ENCODE measurements around the gene SORBS1.

The SORBS1 gene

GRCh38 chr10:95464280-95464679 is 96.9 kb downstream of the SORBS1 start:
- DNase-seq (ENCODE audit: low read depth in 4 of 4, low spot score in 1 of 4): no peak

- DNase-seq (ENCODE audit: low read depth in 4 of 4, low spot score in 1 of 4): no peak
These were observed 98.2 kb downstream of the SORBS1 start for GRCh38 chr10:95462740-95463667.

GRCh38 chr10:95461611-95462010 is 99.6 kb downstream of the SORBS1 start:
- no peak for DNase-seq (ENCODE audit: low read depth in 4 of 4, low spot score in 1 of 4)

- no peak for DNase-seq (ENCODE audit: low read depth in 4 of 4, low spot score in 1 of 4)
These were observed 101.6 kb downstream of the SORBS1 start for GRCh38 chr10:95459446-95460045.

GRCh38 chr10:95458871-95459270 is 102.3 kb downstream of the SORBS1 start:
- DNase-seq (ENCODE audit: low read depth in 4 of 4, low spot score in 1 of 4): no peak

- DNase-seq (ENCODE audit: low read depth in 4 of 4, low spot score in 1 of 4): no peak
These were observed 103.2 kb downstream of the SORBS1 start for GRCh38 chr10:95458014-95458413.

GRCh38 chr10:95457319-95457886 is 103.8 kb downstream of the SORBS1 start:
- no peak for DNase-seq (ENCODE audit: low read depth in 4 of 4, low spot score in 1 of 4)

GRCh38 chr10:95456516-95456915 is 104.7 kb downstream of the SORBS1 start:
- DNase-seq (ENCODE audit: low read depth in 4 of 4, low spot score in 1 of 4): no peak

GRCh38 chr10:95454940-95455339 is 106.2 kb downstream of the SORBS1 start:
- no peak for DNase-seq (ENCODE audit: low read depth in 4 of 4, low spot score in 1 of 4)

- DNase-seq (ENCODE audit: low read depth in 4 of 4, low spot score in 1 of 4): no peak
These were observed 106.8 kb downstream of the SORBS1 start for GRCh38 chr10:95454356-95454755.

- no peak for DNase-seq (ENCODE audit: low read depth in 4 of 4, low spot score in 1 of 4)
These were observed 109.3 kb downstream of the SORBS1 start for GRCh38 chr10:95451568-95452524.

- DNase-seq (ENCODE audit: low read depth in 4 of 4, low spot score in 1 of 4): no peak
These were observed 110.0 kb downstream of the SORBS1 start for GRCh38 chr10:95451150-95451549.

GRCh38 chr10:95450188-95450587 is 111.0 kb downstream of the SORBS1 start:
- DNase-seq (ENCODE audit: low read depth in 4 of 4, low spot score in 1 of 4): no peak

GRCh38 chr10:95447685-95448084 is 113.5 kb downstream of the SORBS1 start:
- DNase-seq (ENCODE audit: low read depth in 4 of 4, low spot score in 1 of 4): no peak

GRCh38 chr10:95445837-95446486 is 115.2 kb downstream of the SORBS1 start:
- peak in 1 of 4 experiments; percentile 5 for DNase-seq (ENCODE audit: low read depth in 4 of 4, low spot score in 1 of 4)

- no peak for DNase-seq (ENCODE audit: low read depth in 4 of 4, low spot score in 1 of 4)
These were observed 115.8 kb downstream of the SORBS1 start for GRCh38 chr10:95445223-95445836.

GRCh38 chr10:95444792-95445191 is 116.4 kb downstream of the SORBS1 start:
- DNase-seq (ENCODE audit: low read depth in 4 of 4, low spot score in 1 of 4): no peak

GRCh38 chr10:95443636-95444035 is 117.5 kb downstream of the SORBS1 start:
- DNase-seq (ENCODE audit: low read depth in 4 of 4, low spot score in 1 of 4): no peak

GRCh38 chr10:95442341-95442740 is 118.8 kb downstream of the SORBS1 start:
- DNase-seq (ENCODE audit: low read depth in 4 of 4, low spot score in 1 of 4): no peak

GRCh38 chr10:95441547-95441923 is 119.6 kb downstream of the SORBS1 start:
- DNase-seq (ENCODE audit: low read depth in 4 of 4, low spot score in 1 of 4): no peak
